ENCODE data around the gene CRLF2.
"Not testable (repeated sequence)": the region's sequence is repeated elsewhere in the genome, so short reads cannot be mapped to it uniquely, and the experiment has no call there.

Gene CRLF2

GRCh38 chrX:1212532-1212931 lies at the start of gene CRLF2:
CRLF2 (minus strand) TSS chrX:1212649; CDS start chrX:1212634, 15 bp downstream.
- DNase-seq (ENCODE audit: low spot score) = no peak

GRCh38 chrX:1261771-1262170 lies 49.3 kb upstream of the CRLF2 start:
- DNase-seq (ENCODE audit: low spot score) = not testable (repeated sequence)

GRCh38 chrX:1261285-1261684 lies 48.8 kb upstream of the CRLF2 start:
- DNase-seq (ENCODE audit: low spot score) = no peak

- DNase-seq (ENCODE audit: low spot score) = no peak
Observed at GRCh38 chrX:1252861-1253260, 40.4 kb upstream of the CRLF2 start.

- DNase-seq (ENCODE audit: low spot score) = no peak
Observed at GRCh38 chrX:1249101-1249887, 36.8 kb upstream of the CRLF2 start.

- no peak for DNase-seq (ENCODE audit: low spot score)
Observed at GRCh38 chrX:1248331-1249061, 36.0 kb upstream of the CRLF2 start.

GRCh38 chrX:1246816-1247215 lies 34.4 kb upstream of the CRLF2 start:
- peak; percentile 59 for DNase-seq (ENCODE audit: low spot score)

GRCh38 chrX:1244164-1245076 lies 32.0 kb upstream of the CRLF2 start:
- DNase-seq (ENCODE audit: low spot score) = no peak

GRCh38 chrX:1242891-1243402 lies 30.5 kb upstream of the CRLF2 start:
- no peak for DNase-seq (ENCODE audit: low spot score)

- not testable (repeated sequence) for DNase-seq (ENCODE audit: low spot score)
Observed at GRCh38 chrX:1240551-1240950, 28.1 kb upstream of the CRLF2 start.

GRCh38 chrX:1239681-1240142 lies 27.3 kb upstream of the CRLF2 start:
- no peak for DNase-seq (ENCODE audit: low spot score)

GRCh38 chrX:1231850-1232465 lies 19.5 kb upstream of the CRLF2 start:
- no peak for DNase-seq (ENCODE audit: low spot score)

GRCh38 chrX:1228101-1228500 lies 15.7 kb upstream of the CRLF2 start:
- not testable (repeated sequence) for DNase-seq (ENCODE audit: low spot score)

- no peak for DNase-seq (ENCODE audit: low spot score)
Observed at GRCh38 chrX:1226249-1226648, 13.8 kb upstream of the CRLF2 start.

GRCh38 chrX:1224954-1225353 lies 12.5 kb upstream of the CRLF2 start:
- DNase-seq (ENCODE audit: low spot score) = no peak

- no peak for DNase-seq (ENCODE audit: low spot score)
Observed at GRCh38 chrX:1223242-1223600, 10.8 kb upstream of the CRLF2 start.

GRCh38 chrX:1222531-1223241 lies 10.2 kb upstream of the CRLF2 start:
- DNase-seq (ENCODE audit: low spot score) = no peak

- no peak for DNase-seq (ENCODE audit: low spot score)
Observed at GRCh38 chrX:1221296-1221845, 8.9 kb upstream of the CRLF2 start.

GRCh38 chrX:1218286-1218685 lies 5.8 kb upstream of the CRLF2 start:
- no peak for DNase-seq (ENCODE audit: low spot score)

GRCh38 chrX:1215123-1215823 lies 2.8 kb upstream of the CRLF2 start:
- DNase-seq (ENCODE audit: low spot score) = no peak

Data from AG08396 (cell line).